AG04449 (cell line): ENCODE results near the gene GC.
"Not testable (repeated sequence)": the region's sequence is repeated elsewhere in the genome, so short reads cannot be mapped to it uniquely, and the experiment has no call there.

ENCODE experiments used
- CTCF ChIA-PET: fragments of 350-600 bp; formaldehyde crosslinking; extraction: SDS; loops from one replicate; lab custom pipeline; 2021; ENCODE audit warnings: antibody characterized with exemption; lab: Yijun Ruan, JAX
- POLR2A ChIA-PET: fragments of 400-600, 350-600 bp; formaldehyde crosslinking; extraction: SDS; loops from one replicate; lab custom pipeline; 2020; ENCODE audit warnings: antibody characterized with exemption, inconsistent platforms; lab: Yijun Ruan, JAX
- DNase-seq: peaks from one replicate; pipeline ENCODE4 v3.0.0-alpha.2; 2010; ENCODE audit warnings: low read depth, low spot score
- H3K4me3 ChIP-seq: 2 replicates; pipeline ENCODE4 v1.5.1; 2011; ENCODE audit warnings: low read depth, mild to moderate bottlenecking, control low read depth, low read length
- CTCF ChIP-seq: IDR thresholded peaks from one replicate; pipeline ENCODE4 v1.5.1; 2011; ENCODE audit warnings: mild to moderate bottlenecking, moderate library complexity, low read length, control low read depth, inconsistent platforms; ENCODE audit not compliant: insufficient read depth; ENCODE audit errors: missing control alignments

GC gene

GRCh38 chr4:71768123-71768522 is 15.8 kb downstream of the GC start:
- no peak overlapping the region for H3K4me3 ChIP-seq
- ChIA-PET POLR2A (no interaction called here), CTCF (no interaction called here)
- no peak for TF ChIP-seq CTCF
- DNase-seq: no peak

DNA sequence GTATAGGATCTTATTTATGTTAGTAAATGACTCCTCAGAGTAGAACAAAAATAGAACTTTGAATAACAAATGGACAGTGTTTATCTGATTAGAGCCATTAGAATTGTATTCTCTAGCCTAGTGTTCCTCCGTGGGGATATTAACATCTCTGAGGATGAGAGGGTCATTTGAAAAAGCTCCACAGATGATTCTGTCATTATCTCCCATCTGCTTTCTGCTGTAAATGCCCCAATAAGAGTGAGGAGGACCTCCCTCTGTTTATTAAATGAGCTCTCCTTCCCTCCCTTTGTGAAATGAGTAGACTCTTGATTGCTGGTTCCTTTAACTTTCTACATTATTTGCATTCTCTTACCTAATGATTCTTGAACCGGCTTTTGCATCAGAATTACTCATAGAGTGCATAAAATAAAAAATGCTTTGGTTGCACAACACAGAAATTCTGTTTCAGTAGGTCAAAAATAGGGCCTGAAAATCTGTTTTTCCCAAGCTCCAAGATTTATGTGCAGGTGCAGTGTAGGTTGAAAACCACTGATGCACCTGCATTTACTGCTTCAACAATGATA is 18.0 kb downstream of the GC start:
- DNase-seq: no peak
- no peak for TF ChIP-seq CTCF
- no peak overlapping the region for H3K4me3 ChIP-seq
- POLR2A ChIA-PET: no interaction called here
- CTCF ChIA-PET: no interaction called here

GRCh38 chr4:71765350-71765749 is 18.5 kb downstream of the GC start:
- POLR2A ChIA-PET: no interaction called here
- TF ChIP-seq CTCF: no peak
- CTCF ChIA-PET: no interaction called here

DNA sequence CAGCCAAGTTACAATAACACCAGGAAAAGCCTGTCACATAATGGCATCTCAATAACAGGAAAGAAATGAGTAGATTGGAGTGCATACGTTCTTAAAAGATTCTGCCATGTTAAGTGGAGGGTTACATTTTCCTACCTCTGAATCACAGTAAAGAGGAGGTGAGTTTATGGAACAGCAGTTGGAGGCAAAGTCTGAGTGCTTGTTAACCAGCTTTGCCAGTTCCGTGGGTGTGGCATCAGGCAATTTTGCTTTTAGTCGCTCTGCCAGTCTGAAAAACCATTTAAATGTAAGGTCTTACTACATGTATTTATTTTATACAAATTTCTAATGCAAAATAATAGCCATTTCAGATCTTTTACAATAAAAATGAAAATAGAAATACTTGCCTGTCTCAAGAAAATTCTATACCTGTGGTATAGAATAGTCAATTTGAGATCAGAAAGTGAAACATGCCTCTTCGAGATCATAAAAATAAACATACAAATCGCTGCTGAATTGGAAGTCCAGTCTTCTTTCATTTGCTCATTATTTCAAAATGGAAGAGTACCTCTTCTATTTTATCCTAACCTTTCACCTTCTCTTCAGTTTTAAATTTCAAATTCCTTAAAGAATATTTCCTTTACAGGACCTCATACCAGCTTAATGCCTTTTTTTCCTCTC is 31.4 kb downstream of the GC start:
- POLR2A ChIA-PET: no interaction called here
- DNase-seq: no peak
- no peak for TF ChIP-seq CTCF
- no peak overlapping the region for H3K4me3 ChIP-seq
- CTCF ChIA-PET: no interaction called here

More at GRCh38 chr4:71765350-71765749, 18.5 kb downstream of the GC start:
- no peak for DNase-seq
- H3K4me3 ChIP-seq: no peak overlapping the region

DNA sequence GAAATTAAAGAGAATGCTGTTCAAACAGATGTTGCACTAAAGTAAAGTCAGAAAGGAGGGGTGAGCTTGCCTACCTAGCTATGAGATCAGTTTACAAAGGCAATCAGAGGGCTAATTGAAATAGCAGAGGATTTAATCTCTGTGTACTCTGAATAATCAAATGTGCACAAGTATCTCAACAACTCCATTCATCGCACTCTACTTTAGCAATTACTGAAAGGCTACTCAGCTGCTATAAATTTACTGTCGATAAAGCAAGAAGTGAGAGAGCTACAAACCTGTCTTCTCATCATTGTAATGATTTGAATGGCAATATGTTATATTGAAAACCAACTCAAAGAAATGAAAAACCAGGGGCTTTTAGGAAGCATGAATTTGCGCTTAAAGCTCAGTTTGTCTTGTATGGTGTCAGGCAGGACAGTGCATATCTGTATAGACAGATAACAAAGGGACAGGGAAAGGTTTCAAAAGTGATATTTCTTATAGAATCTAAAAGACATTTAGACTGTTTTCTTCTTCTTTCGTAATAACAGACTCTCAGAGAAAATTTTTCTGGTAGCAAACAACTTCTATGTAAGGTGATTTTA is 34.8 kb downstream of the GC start:
- no peak for DNase-seq
- ChIA-PET POLR2A (no interaction called here), CTCF (no interaction called here)
- TF ChIP-seq CTCF: no peak
- H3K4me3 ChIP-seq: no peak overlapping the region

DNA sequence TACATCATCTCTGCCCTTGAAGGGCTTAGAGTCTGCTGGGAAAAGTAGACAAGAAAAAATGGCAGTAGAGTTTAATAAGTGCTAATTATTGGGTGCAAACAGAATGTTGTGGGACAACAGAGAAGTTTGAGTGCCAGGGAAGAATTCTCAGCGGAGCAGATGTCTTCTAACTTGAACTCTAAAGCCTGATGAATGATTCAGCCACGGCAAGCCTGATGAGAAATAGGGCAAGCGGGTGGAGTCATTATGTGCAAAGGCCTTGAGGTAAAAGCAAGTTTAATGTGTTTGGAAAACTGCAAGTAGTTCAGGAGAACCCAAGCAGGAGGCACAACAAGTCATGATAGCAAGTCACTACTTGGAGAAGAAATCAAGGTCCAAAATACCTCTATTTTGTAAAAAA is 37.5 kb downstream of the GC start:
- ChIA-PET CTCF (interaction anchor here (0.6 kb wide), 1 partner anchor 561 kb away, joined by 3 read pairs; no protein-coding TSS in a partner anchor), POLR2A (no interaction called here)
- no peak for DNase-seq

GRCh38 chr4:71738782-71739181 is 45.1 kb downstream of the GC start:
- H3K4me3 ChIP-seq, POLR2A ChIA-PET, DNase-seq: not testable (repeated sequence)
- CTCF ChIA-PET: interaction anchor here (2.0 kb wide), 1 partner anchor 547 kb away, joined by 5 read pairs; no protein-coding TSS in a partner anchor

More for the DNA sequence above, 37.5 kb downstream of the GC start:
- no peak for TF ChIP-seq CTCF
- H3K4me3 ChIP-seq: no peak overlapping the region
